Astrocyte (in vitro differentiated cells and primary cell): Measurements from ENCODE around the gene ST6GAL2. TPM values are rescaled to one million over a fixed set of nuclear protein-coding genes. Genes with fewer than 3 reads are reported as not detected.

Source experiments
- DNase-seq: peaks from one replicate; pipeline ENCODE4 v3.0.0-alpha.2; 2010; ENCODE audit warnings: low read depth
- FAIRE-seq: peaks from 2 replicates; lab custom pipeline; 2011; peaks lifted over from hg19 to GRCh38; lab: Jason Lieb, UNC
- H2AFZ ChIP-seq: 2 replicates; pipeline ENCODE4 v1.6.0; 2012; ENCODE audit warnings: low read depth, low read length, inconsistent platforms
- H3K27ac ChIP-seq: 2 replicates; pipeline ENCODE4 v1.5.1; 2011; ENCODE audit warnings: low read depth, low read length, inconsistent platforms
- H3K27me3 ChIP-seq: 2 replicates; pipeline ENCODE4 v1.6.0; 2011; ENCODE audit warnings: low read length, inconsistent platforms; ENCODE audit not compliant: insufficient read depth
- H3K36me3 ChIP-seq: 2 replicates; pipeline ENCODE4 v1.5.1; 2011; ENCODE audit warnings: low read length, inconsistent platforms; ENCODE audit not compliant: insufficient read depth
- H3K4me1 ChIP-seq: 2 replicates; pipeline ENCODE4 v1.5.1; 2011; ENCODE audit warnings: low read length, inconsistent platforms; ENCODE audit not compliant: insufficient read depth
- H3K4me2 ChIP-seq: 2 replicates; pipeline ENCODE4 v1.6.0; 2012; ENCODE audit warnings: low read length, inconsistent platforms
- H3K4me3 ChIP-seq: 2 replicates; pipeline ENCODE4 v1.5.1; 2011; ENCODE audit warnings: low read depth, mild to moderate bottlenecking, low read length, inconsistent platforms; ENCODE audit not compliant: insufficient read depth
- H3K79me2 ChIP-seq: 2 replicates; pipeline ENCODE4 v1.6.0; 2012; ENCODE audit warnings: mild to moderate bottlenecking, low read length, inconsistent platforms; ENCODE audit not compliant: insufficient read depth
- H3K9ac ChIP-seq: 2 replicates; pipeline ENCODE4 v1.6.0; 2012; ENCODE audit warnings: mild to moderate bottlenecking, low read length, inconsistent platforms
- H3K9me3 ChIP-seq: 2 replicates; pipeline ENCODE4 v1.5.1; 2012; ENCODE audit warnings: low read depth, mild to moderate bottlenecking, low read length, inconsistent platforms; ENCODE audit not compliant: insufficient read depth
- H4K20me1 ChIP-seq: 2 replicates; pipeline ENCODE4 v1.6.0; 2012; ENCODE audit warnings: low read length, inconsistent platforms; ENCODE audit not compliant: insufficient read depth
- H3K27ac Mint-ChIP-seq: one replicate; pipeline ENCODE4 v1.8.0; 2021; ENCODE audit warnings: mild to moderate bottlenecking, mixed read lengths; ENCODE audit not compliant: unreplicated experiment
- H3K27me3 Mint-ChIP-seq: one replicate; pipeline ENCODE4 v1.8.0; 2021; ENCODE audit warnings: low read depth, mixed read lengths; ENCODE audit not compliant: unreplicated experiment
- H3K36me3 Mint-ChIP-seq: one replicate; pipeline ENCODE4 v1.8.0; 2021; ENCODE audit warnings: low read depth, mixed read lengths; ENCODE audit not compliant: unreplicated experiment
- H3K4me1 Mint-ChIP-seq: one replicate; pipeline ENCODE4 v1.8.0; 2021; ENCODE audit warnings: low read depth, mixed read lengths; ENCODE audit not compliant: unreplicated experiment
- H3K4me3 Mint-ChIP-seq: one replicate; pipeline ENCODE4 v1.8.0; 2021; ENCODE audit warnings: mild to moderate bottlenecking, moderate library complexity, mixed read lengths; ENCODE audit not compliant: unreplicated experiment
- H3K9me3 Mint-ChIP-seq: one replicate; pipeline ENCODE4 v1.8.0; 2021; ENCODE audit warnings: mild to moderate bottlenecking, mixed read lengths; ENCODE audit not compliant: unreplicated experiment
- CTCF ChIP-seq: IDR thresholded peaks from 2 replicates; pipeline ENCODE4 v1.5.1; 2011; ENCODE audit warnings: low read depth, mild to moderate bottlenecking, inconsistent platforms, low read length, moderate library complexity; ENCODE audit not compliant: insufficient read depth
- EZH2 ChIP-seq: IDR thresholded peaks from 2 replicates; pipeline ENCODE4 v1.6.1; 2012; ENCODE audit warnings: mild to moderate bottlenecking, low read length, inconsistent platforms; ENCODE audit not compliant: insufficient read depth
- total RNA-seq: library from RNA; stranded (reverse); gene quantifications from 2 replicates; pipeline ENCODE4 v1.2.1, GENCODE V29; 2021

ST6GAL2 gene
- total RNA-seq, 1 donor from 2014 or later: 59.8 TPM

GRCh38 chr2:106831816-106832569 lies 54.0 kb downstream of the ST6GAL2 start:
- no peak for FAIRE-seq
- H3K4me3 Mint-ChIP-seq: no peak overlapping the region
- H3K4me1 Mint-ChIP-seq: peaks cover 5% of the 10 kb centered on the region

DNA sequence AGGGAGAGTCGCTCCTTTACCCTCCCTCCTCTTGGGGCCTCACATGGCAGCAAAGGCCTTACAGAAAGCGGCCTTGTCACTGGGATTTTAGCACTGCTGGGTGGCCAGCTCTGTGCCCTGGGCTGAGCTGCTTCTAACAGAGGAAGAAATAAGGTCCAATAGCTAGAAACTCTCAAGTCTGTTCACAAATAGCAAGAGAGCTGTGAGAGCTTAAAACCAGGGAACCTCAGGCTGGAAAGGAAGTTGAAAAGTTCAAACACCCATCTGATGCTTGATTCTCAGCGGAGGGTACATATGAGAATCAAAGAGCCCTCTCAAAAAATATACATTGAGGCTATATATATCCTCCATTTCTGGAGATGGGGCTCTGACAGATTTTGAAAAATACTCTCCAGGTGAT lies 54.7 kb downstream of the ST6GAL2 start:
- Mint-ChIP-seq H3K9me3 (peaks cover 4% of the 10 kb centered on the region), H3K4me3 (no peak overlapping the region), H3K36me3 (peaks cover 41% of the 10 kb centered on the region), H3K27me3 (no peaks in the 10 kb centered on the region), H3K4me1 (peaks cover 6% of the 10 kb centered on the region), H3K27ac (no peak overlapping the region)
- FAIRE-seq (no peak), DNase-seq (no peak)
- no peak overlapping the region for H3K27ac ChIP-seq
- no peaks in the 10 kb centered on the region for H3K27me3 ChIP-seq
- no peaks in the 10 kb centered on the region for H3K79me2 ChIP-seq
- no peak for TF ChIP-seq EZH2
- TF ChIP-seq CTCF: no peak
- H3K4me3 ChIP-seq: no peak overlapping the region
- no peaks in the 10 kb centered on the region for H3K9me3 ChIP-seq
- no peak overlapping the region for H2AFZ ChIP-seq
- H3K9ac ChIP-seq: no peak overlapping the region
- no peaks in the 10 kb centered on the region for H3K4me1 ChIP-seq
- no peaks in the 10 kb centered on the region for H3K36me3 ChIP-seq
- H3K4me2 ChIP-seq: no peak overlapping the region
- H4K20me1 ChIP-seq: no peaks in the 10 kb centered on the region

More at GRCh38 chr2:106831816-106832569, 54.0 kb downstream of the ST6GAL2 start:
- Mint-ChIP-seq H3K9me3 (peaks cover 2% of the 10 kb centered on the region), H3K36me3 (peaks cover 34% of the 10 kb centered on the region), H3K27me3 (no peaks in the 10 kb centered on the region), H3K27ac (no peak overlapping the region)
- Histone ChIP-seq H3K79me2 (no peaks in the 10 kb centered on the region), H2AFZ (no peak overlapping the region), H3K4me1 (no peaks in the 10 kb centered on the region), H3K27me3 (no peaks in the 10 kb centered on the region), H3K4me2 (no peak overlapping the region), H3K9me3 (no peaks in the 10 kb centered on the region), H3K4me3 (no peak overlapping the region), H4K20me1 (no peaks in the 10 kb centered on the region), H3K9ac (no peak overlapping the region), H3K36me3 (no peaks in the 10 kb centered on the region), H3K27ac (no peak overlapping the region)
- DNase-seq: no peak
- TF ChIP-seq EZH2 (no peak), CTCF (no peak)

DNA sequence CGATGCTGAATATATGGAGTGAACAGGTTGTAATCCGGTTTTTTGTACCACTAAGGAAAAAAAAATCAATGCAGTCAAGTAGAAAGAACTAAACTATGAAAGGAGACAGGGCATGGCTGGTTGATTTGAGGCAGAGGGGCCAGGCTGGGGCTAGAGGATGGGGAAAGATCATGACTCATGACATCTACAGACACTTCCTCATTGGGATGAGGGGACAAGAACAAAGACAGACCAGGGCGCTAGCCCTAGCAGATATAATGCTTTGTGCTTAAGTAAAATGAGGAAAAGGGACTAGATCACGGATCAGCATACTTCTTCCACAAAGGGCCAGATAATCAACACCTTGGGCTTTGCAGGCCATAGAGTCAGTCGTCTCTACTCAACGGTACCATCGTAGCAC lies 55.8 kb downstream of the ST6GAL2 start:
- Histone ChIP-seq H3K4me2 (no peak overlapping the region), H2AFZ (no peak overlapping the region), H3K4me3 (no peak overlapping the region), H3K27ac (no peak overlapping the region), H3K9ac (no peak overlapping the region), H3K4me1 (no peaks in the 10 kb centered on the region), H4K20me1 (no peaks in the 10 kb centered on the region), H3K27me3 (no peaks in the 10 kb centered on the region), H3K36me3 (no peaks in the 10 kb centered on the region), H3K79me2 (no peaks in the 10 kb centered on the region), H3K9me3 (no peaks in the 10 kb centered on the region)
- peaks cover 6% of the 10 kb centered on the region for H3K4me1 Mint-ChIP-seq
- H3K36me3 Mint-ChIP-seq: peaks cover 48% of the 10 kb centered on the region
- peaks cover 9% of the 10 kb centered on the region for H3K9me3 Mint-ChIP-seq
- no peak for FAIRE-seq
- no peaks in the 10 kb centered on the region for H3K27me3 Mint-ChIP-seq
- no peak for DNase-seq
- H3K4me3 Mint-ChIP-seq: no peak overlapping the region
- TF ChIP-seq EZH2: no peak
- TF ChIP-seq CTCF: no peak
- no peak overlapping the region for H3K27ac Mint-ChIP-seq
